ENCODE data around the gene RC3H2. TPM values are rescaled to one million over a fixed set of nuclear protein-coding genes. Genes with fewer than 3 reads are reported as not detected.

The RC3H2 gene
- total RNA-seq, 1 experiment from 2014 or later = 37.5 TPM

GRCh38 chr9:122822056-122822455, 83.1 kb downstream of the RC3H2 start:
- peaks cover 50% of the 10 kb centered on the region for H3K36me3 Mint-ChIP-seq
- no peak overlapping the region for H3K27ac Mint-ChIP-seq
- ChIA-PET CTCF (no interaction called here), POLR2A (no interaction called here)
- ATAC-seq = no peak
- H3K9me3 Mint-ChIP-seq = no peaks in the 10 kb centered on the region
- no peak overlapping the region for H3K4me3 Mint-ChIP-seq
- H3K4me1 Mint-ChIP-seq = peaks cover 6% of the 10 kb centered on the region
- no peak for TF ChIP-seq CREB1 (CRISPR knock-in tag; IDR thresholded peaks at IDR 0.05)
- no peak for TF ChIP-seq SMAD3 (CRISPR knock-in tag; IDR thresholded peaks at IDR 0.05; ENCODE audit: borderline replicate concordance)
- no peak for TF ChIP-seq GABPB1 (CRISPR knock-in tag; IDR thresholded peaks at IDR 0.05)
- TF ChIP-seq ATF2 (CRISPR knock-in tag; IDR thresholded peaks at IDR 0.05; ENCODE audit: borderline replicate concordance, low read depth) = no peak
- no peak for TF ChIP-seq PRRX2 (CRISPR knock-in tag; IDR thresholded peaks at IDR 0.05)
- no peak for TF ChIP-seq MAX (CRISPR knock-in tag; IDR thresholded peaks at IDR 0.05)
- TF ChIP-seq NFATC4 (CRISPR knock-in tag; IDR thresholded peaks at IDR 0.05) = no peak
- no peak for TF ChIP-seq MYBL2 (CRISPR knock-in tag; IDR thresholded peaks at IDR 0.05)
- TF ChIP-seq FOXP1 (CRISPR knock-in tag; IDR thresholded peaks at IDR 0.05; ENCODE audit: borderline replicate concordance) = no peak
- no peak for TF ChIP-seq HMGXB4 (CRISPR knock-in tag; IDR thresholded peaks at IDR 0.05)
- no peak for TF ChIP-seq FOXP4 (CRISPR knock-in tag; IDR thresholded peaks at IDR 0.05)
- DNase-seq (ENCODE audit: low spot score) = no peak
- no peaks in the 10 kb centered on the region for H3K27me3 Mint-ChIP-seq (ENCODE audit: low read depth)

GRCh38 chr9:122821278-122821943, 83.7 kb downstream of the RC3H2 start:
- H3K9me3 Mint-ChIP-seq = no peaks in the 10 kb centered on the region
- ATAC-seq = no peak
- CTCF ChIA-PET = no interaction called here
- H3K27me3 Mint-ChIP-seq (ENCODE audit: low read depth) = no peaks in the 10 kb centered on the region
- peaks cover 49% of the 10 kb centered on the region for H3K36me3 Mint-ChIP-seq
- H3K4me1 Mint-ChIP-seq = no peaks in the 10 kb centered on the region
- no peak overlapping the region for H3K4me3 Mint-ChIP-seq
- no peak overlapping the region for H3K27ac Mint-ChIP-seq
- no peak for DNase-seq (ENCODE audit: low spot score)
- POLR2A ChIA-PET = no interaction called here
- TF ChIP-seq ZNF512 (CRISPR knock-in tag; IDR thresholded peaks at IDR 0.05; ENCODE audit: borderline replicate concordance) = no peak
- TF ChIP-seq OVOL2 (CRISPR knock-in tag; IDR thresholded peaks at IDR 0.05; ENCODE audit: borderline replicate concordance) = no peak
- TF ChIP-seq GRHL2 (CRISPR knock-in tag; IDR thresholded peaks at IDR 0.05; ENCODE audit: insufficient replicate concordance, severe bottlenecking) = no peak
- no peak for TF ChIP-seq E2F1 (CRISPR knock-in tag; IDR thresholded peaks at IDR 0.05)
- TF ChIP-seq AFF4 (CRISPR knock-in tag; IDR thresholded peaks at IDR 0.05; ENCODE audit: borderline replicate concordance) = no peak
- no peak for TF ChIP-seq ATF6 (CRISPR knock-in tag; IDR thresholded peaks at IDR 0.05)
- no peak for TF ChIP-seq RELA (CRISPR knock-in tag; IDR thresholded peaks at IDR 0.05; ENCODE audit: borderline replicate concordance)
- TF ChIP-seq IRF1 (CRISPR knock-in tag; IDR thresholded peaks at IDR 0.05) = no peak

Measured in WTC11 (cell line).